ENCODE data around the gene ACCSL. TPM values are rescaled to one million over a fixed set of nuclear protein-coding genes. Genes with fewer than 3 reads are reported as not detected.
A peak's percentile ranks its signal among the peaks of the same experiment; 100 is the strongest.

The ACCSL gene
- total RNA-seq, 1 donor from 2014 or later = not detected

DNA sequence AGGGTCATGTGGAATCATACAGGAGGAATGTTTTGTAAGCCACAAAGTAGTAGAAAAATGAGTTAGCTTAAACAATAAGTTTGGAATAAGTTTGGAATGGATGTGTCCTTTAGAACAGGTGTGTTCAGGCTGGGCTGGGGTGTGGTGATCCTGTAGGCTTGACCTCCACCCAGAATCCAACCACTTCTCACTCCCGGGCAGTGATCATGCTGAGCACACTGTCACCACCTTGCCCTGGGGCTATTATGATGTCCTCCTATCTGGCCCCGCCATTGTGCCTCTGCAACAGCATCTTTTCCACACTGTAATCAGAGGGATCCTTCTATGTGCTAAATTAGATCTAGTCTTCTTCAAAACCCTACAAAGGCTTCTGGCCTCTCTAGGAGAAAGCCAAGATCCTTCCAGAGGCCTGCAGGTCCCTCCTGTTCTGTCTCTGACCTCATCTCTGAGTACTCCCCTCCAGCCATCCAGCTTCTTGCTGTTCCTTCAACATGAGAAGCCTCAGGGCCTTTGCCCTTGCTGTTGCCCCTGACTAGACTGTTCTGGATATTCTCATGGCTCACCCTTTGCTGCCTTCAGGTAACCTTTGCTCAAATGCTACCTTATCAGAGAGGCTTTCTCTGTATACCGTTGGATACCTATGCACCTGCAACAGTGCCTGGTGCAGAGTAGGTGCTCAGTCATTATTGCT is 18.8 kb upstream of the ACCSL start:
- Mint-ChIP-seq H3K9me3 (peaks cover 6% of the 10 kb centered on the region), H3K4me1 (ENCODE audit: low read depth) (no peaks in the 10 kb centered on the region), H3K36me3 (ENCODE audit: low read depth) (no peaks in the 10 kb centered on the region), H3K4me3 (no peak overlapping the region), H3K27ac (no peak overlapping the region), H3K27me3 (ENCODE audit: insufficient read depth) (peaks cover 24% of the 10 kb centered on the region)
- no peak for DNase-seq (ENCODE audit: low spot score)
- intact Hi-C loops (cut with micrococcal nuclease) = no loop called here

- Mint-ChIP-seq H3K27ac (no peak overlapping the region), H3K36me3 (ENCODE audit: low read depth) (no peaks in the 10 kb centered on the region), H3K27me3 (ENCODE audit: insufficient read depth) (peaks cover 19% of the 10 kb centered on the region), H3K4me3 (no peak overlapping the region), H3K9me3 (peaks cover 6% of the 10 kb centered on the region), H3K4me1 (ENCODE audit: low read depth) (no peaks in the 10 kb centered on the region)
- DNase-seq (ENCODE audit: low spot score) = no peak
- intact Hi-C loops (cut with micrococcal nuclease) = no loop called here
Measured at GRCh38 chr11:44029507-44029845, 18.3 kb upstream of the ACCSL start.

DNA sequence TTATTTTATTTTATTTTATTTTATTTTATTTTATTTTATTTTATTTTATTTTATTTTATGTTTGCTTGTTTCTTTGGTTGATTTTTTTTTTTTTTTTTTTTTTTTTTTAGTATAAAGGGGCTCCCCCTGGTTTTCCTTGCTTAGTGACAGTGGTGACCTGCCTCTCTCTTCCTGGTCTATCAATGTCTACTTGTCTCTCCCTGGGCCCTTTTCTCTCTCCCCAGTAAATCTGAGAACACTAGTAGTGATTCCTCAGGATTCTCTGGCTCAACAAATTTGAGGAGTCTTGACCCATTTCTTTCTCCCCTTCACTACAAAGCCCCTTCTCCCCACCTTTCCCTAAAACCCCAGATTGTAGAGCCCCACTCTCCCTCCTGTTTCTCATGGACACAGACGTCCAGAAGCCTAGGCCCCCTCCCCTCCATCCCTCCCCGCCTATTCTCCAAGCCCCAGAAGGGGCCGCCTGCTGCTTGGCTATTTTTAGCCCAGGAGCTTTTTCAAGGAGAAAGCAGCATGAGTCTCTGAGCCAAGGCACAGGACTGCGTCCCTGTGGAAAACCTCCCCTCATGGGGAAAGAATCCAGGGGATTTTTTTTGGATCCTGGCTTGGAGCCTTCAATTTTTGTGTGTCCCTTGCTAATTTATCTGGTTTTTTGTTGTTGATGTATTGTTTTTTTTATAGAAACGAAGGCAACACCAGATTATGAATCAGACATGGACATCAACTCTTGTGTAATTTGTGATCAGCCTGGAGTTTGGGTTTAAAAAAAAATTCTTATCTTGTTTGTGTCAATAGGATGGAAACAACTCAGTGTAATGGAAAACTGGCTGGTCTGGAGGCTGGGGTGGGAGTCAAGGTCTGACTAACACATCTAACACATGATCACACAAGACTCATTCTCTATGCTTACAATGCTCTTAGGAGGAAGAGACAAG is 17.5 kb upstream of the ACCSL start:
- intact Hi-C loops (cut with micrococcal nuclease) = no loop called here
- H3K9me3 Mint-ChIP-seq = peaks cover 6% of the 10 kb centered on the region
- H3K27ac Mint-ChIP-seq = no peak overlapping the region
- no peaks in the 10 kb centered on the region for H3K4me1 Mint-ChIP-seq (ENCODE audit: low read depth)
- no peak for DNase-seq (ENCODE audit: low spot score)
- peaks cover 17% of the 10 kb centered on the region for H3K27me3 Mint-ChIP-seq (ENCODE audit: insufficient read depth)
- no peaks in the 10 kb centered on the region for H3K36me3 Mint-ChIP-seq (ENCODE audit: low read depth)
- H3K4me3 Mint-ChIP-seq = no peak overlapping the region

- Mint-ChIP-seq H3K27ac (no peak overlapping the region), H3K9me3 (peaks cover 3% of the 10 kb centered on the region), H3K36me3 (ENCODE audit: low read depth) (no peaks in the 10 kb centered on the region), H3K4me3 (no peak overlapping the region), H3K27me3 (ENCODE audit: insufficient read depth) (peaks cover 12% of the 10 kb centered on the region), H3K4me1 (ENCODE audit: low read depth) (no peaks in the 10 kb centered on the region)
- no peak for DNase-seq (ENCODE audit: low spot score)
- intact Hi-C loops (cut with micrococcal nuclease) = no loop called here
Measured at GRCh38 chr11:44030996-44031395, 16.8 kb upstream of the ACCSL start.

DNA sequence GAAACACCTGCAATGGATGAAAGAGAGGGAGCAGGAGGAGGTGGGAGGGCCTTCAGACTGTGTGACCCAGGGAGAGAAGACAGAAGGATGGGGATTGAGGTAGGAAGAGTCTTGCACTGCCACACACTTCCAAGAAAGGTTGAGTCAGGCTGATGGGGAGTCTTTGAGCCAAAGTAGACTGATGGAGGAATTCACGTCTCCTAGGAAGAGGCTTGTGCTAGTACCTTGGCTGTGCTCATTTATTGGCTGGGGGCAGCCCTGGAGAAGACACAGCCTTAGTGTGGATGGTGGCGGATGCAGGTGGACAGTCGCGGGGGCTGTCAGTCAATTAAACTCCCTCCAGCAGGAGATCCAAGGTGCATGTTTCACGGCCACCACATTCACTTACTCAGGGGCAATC is 16.2 kb upstream of the ACCSL start:
- H3K4me1 Mint-ChIP-seq (ENCODE audit: low read depth) = no peaks in the 10 kb centered on the region
- no peaks in the 10 kb centered on the region for H3K9me3 Mint-ChIP-seq
- intact Hi-C loops (cut with micrococcal nuclease) = no loop called here
- peaks cover 8% of the 10 kb centered on the region for H3K27me3 Mint-ChIP-seq (ENCODE audit: insufficient read depth)
- no peak for DNase-seq (ENCODE audit: low spot score)
- H3K36me3 Mint-ChIP-seq (ENCODE audit: low read depth) = no peaks in the 10 kb centered on the region
- no peak overlapping the region for H3K27ac Mint-ChIP-seq
- H3K4me3 Mint-ChIP-seq = no peak overlapping the region

- peaks cover 4% of the 10 kb centered on the region for H3K27me3 Mint-ChIP-seq (ENCODE audit: insufficient read depth)
- H3K4me1 Mint-ChIP-seq (ENCODE audit: low read depth) = no peaks in the 10 kb centered on the region
- no peak for DNase-seq (ENCODE audit: low spot score)
- H3K36me3 Mint-ChIP-seq (ENCODE audit: low read depth) = no peaks in the 10 kb centered on the region
- H3K4me3 Mint-ChIP-seq = no peak overlapping the region
- H3K27ac Mint-ChIP-seq = no peak overlapping the region
- intact Hi-C loops (cut with micrococcal nuclease) = no loop called here
- H3K9me3 Mint-ChIP-seq = no peaks in the 10 kb centered on the region
Measured at GRCh38 chr11:44032299-44033085, 15.3 kb upstream of the ACCSL start.

- Mint-ChIP-seq H3K27ac (no peak overlapping the region), H3K36me3 (ENCODE audit: low read depth) (no peaks in the 10 kb centered on the region), H3K4me1 (ENCODE audit: low read depth) (no peaks in the 10 kb centered on the region), H3K9me3 (no peaks in the 10 kb centered on the region), H3K4me3 (no peak overlapping the region), H3K27me3 (ENCODE audit: insufficient read depth) (peaks cover 4% of the 10 kb centered on the region)
- DNase-seq (ENCODE audit: low spot score) = no peak
- intact Hi-C loops (cut with micrococcal nuclease) = no loop called here
Measured at GRCh38 chr11:44033411-44033850, 14.3 kb upstream of the ACCSL start.

DNA sequence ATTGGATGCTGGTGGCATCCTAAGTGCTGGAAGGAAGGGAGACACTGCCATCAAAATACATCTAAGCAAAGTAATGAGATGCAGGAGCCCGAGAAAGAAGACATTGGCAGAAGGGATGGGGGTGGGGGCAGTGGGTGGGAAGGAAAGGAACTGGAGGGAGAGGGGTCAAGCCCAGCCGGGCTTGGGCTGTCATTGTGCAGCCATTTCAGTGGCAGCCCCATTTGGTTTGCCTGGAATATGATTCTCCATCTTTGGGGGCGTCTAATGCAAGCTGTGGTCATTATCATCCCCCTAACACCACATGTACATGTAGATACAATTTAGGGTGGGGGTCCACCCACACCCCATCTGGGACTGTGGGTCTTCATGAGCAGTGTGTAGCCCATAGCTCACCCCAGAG is 13.9 kb upstream of the ACCSL start:
- Mint-ChIP-seq H3K36me3 (ENCODE audit: low read depth) (no peaks in the 10 kb centered on the region), H3K9me3 (no peaks in the 10 kb centered on the region), H3K27ac (no peak overlapping the region), H3K27me3 (ENCODE audit: insufficient read depth) (peaks cover 4% of the 10 kb centered on the region), H3K4me3 (no peak overlapping the region), H3K4me1 (ENCODE audit: low read depth) (no peaks in the 10 kb centered on the region)
- intact Hi-C loops (cut with micrococcal nuclease) = no loop called here
- no peak for DNase-seq (ENCODE audit: low spot score)

GRCh38 chr11:44034639-44035038 is 13.1 kb upstream of the ACCSL start:
- Mint-ChIP-seq H3K9me3 (no peaks in the 10 kb centered on the region), H3K4me1 (ENCODE audit: low read depth) (no peaks in the 10 kb centered on the region), H3K36me3 (ENCODE audit: low read depth) (no peaks in the 10 kb centered on the region), H3K27ac (no peak overlapping the region), H3K27me3 (ENCODE audit: insufficient read depth) (peaks cover 4% of the 10 kb centered on the region), H3K4me3 (no peak overlapping the region)
- DNase-seq (ENCODE audit: low spot score) = no peak
- intact Hi-C loops (cut with micrococcal nuclease) = no loop called here

GRCh38 chr11:44036811-44037657 is 10.7 kb upstream of the ACCSL start:
- H3K27ac Mint-ChIP-seq = no peak overlapping the region
- H3K9me3 Mint-ChIP-seq = peaks cover 9% of the 10 kb centered on the region
- peaks cover 7% of the 10 kb centered on the region for H3K27me3 Mint-ChIP-seq (ENCODE audit: insufficient read depth)
- DNase-seq (ENCODE audit: low spot score) = peak; percentile 11
- H3K4me3 Mint-ChIP-seq = no peak overlapping the region
- H3K4me1 Mint-ChIP-seq (ENCODE audit: low read depth) = no peaks in the 10 kb centered on the region
- no peaks in the 10 kb centered on the region for H3K36me3 Mint-ChIP-seq (ENCODE audit: low read depth)
- intact Hi-C loops (cut with micrococcal nuclease) = loop anchor here (1.0 kb wide), 2 partner anchors 147 to 393 kb away; no protein-coding TSS in a partner anchor

GRCh38 chr11:44037658-44037998 is 10.2 kb upstream of the ACCSL start:
- Mint-ChIP-seq H3K27me3 (ENCODE audit: insufficient read depth) (peaks cover 7% of the 10 kb centered on the region), H3K4me3 (no peak overlapping the region), H3K36me3 (ENCODE audit: low read depth) (no peaks in the 10 kb centered on the region), H3K4me1 (ENCODE audit: low read depth) (no peaks in the 10 kb centered on the region), H3K27ac (no peak overlapping the region), H3K9me3 (peaks cover 9% of the 10 kb centered on the region)
- intact Hi-C loops (cut with micrococcal nuclease) = loop anchor here (1.0 kb wide), 2 partner anchors 147 to 393 kb away; no protein-coding TSS in a partner anchor
- no peak for DNase-seq (ENCODE audit: low spot score)

DNA sequence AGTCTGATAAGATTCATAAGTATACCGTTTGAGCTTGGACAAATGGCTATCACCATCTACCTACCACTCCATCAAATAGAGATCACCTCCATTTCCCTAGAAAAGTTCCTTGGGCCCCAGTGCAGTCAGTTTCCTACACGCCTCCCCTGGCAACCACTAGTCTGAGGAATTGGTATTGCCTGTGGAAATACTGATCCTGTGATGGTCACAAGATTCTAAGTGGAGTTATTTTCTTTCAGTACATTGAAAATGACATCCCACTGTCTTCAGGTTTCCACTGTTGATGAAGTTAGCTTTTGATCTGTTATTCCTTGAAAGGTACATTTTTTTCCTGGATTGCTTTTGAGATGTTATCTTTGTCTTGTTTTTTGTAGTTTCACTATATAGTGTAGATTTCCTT is 4.6 kb upstream of the ACCSL start:
- DNase-seq (ENCODE audit: low spot score) = no peak
- intact Hi-C loops (cut with micrococcal nuclease) = no loop called here
- peaks cover 8% of the 10 kb centered on the region for H3K27me3 Mint-ChIP-seq (ENCODE audit: insufficient read depth)
- no peaks in the 10 kb centered on the region for H3K4me1 Mint-ChIP-seq (ENCODE audit: low read depth)
- H3K9me3 Mint-ChIP-seq = peaks cover 9% of the 10 kb centered on the region
- no peak overlapping the region for H3K27ac Mint-ChIP-seq
- H3K36me3 Mint-ChIP-seq (ENCODE audit: low read depth) = no peaks in the 10 kb centered on the region
- no peak overlapping the region for H3K4me3 Mint-ChIP-seq

All from activated T-helper 1 cell treated with anti-CD3 and anti-CD28 coated beads, Interleukin-12 subunit alpha, Interleukin-12 subunit beta, Interleukin-2, Interleukin-4 antibody, amounts not matched to agents 30 ng/mL and 10 ng/mL and 1 ng/mL, durations not matched to agents 14 hours and 24 hours and 36 hours (primary cell).